HG03064 (cell line): ENCODE results near the gene TWF2.

ENCODE experiments used
- ATAC-seq: cut with Tn5 transposase; IDR thresholded peaks from one replicate; pipeline ENCODE4 v1.9.1; 2021; ENCODE audit warnings: low read depth; ENCODE audit not compliant: unreplicated experiment

Gene TWF2

DNA sequence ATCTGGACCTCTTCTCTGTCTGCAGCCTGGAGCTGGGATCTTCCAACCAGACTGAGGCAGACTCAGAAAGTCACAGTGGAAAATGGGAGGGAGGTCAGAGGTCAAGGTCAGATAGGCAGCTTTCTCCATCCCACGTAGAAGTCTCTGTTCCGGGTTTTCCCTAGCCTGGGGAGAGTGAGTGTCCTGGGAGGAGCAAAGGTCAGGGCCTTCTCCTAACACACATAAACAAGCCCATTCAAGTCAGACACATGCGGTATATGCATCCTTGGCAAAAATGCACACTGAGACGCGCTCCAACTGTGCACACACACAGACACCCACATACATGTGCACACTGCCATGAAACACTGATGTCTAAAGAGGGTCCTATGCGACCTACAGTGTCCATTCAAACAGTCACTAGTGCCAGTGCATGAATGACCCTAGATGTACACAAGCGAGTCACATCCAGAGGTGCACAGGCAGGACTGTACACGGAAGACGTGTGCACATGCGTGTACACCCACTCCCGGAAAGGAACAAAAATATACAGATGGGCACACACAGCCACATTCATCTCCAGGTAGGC lies 681 bp downstream of the TWF2 start:
- peak; percentile 12 for ATAC-seq

DNA sequence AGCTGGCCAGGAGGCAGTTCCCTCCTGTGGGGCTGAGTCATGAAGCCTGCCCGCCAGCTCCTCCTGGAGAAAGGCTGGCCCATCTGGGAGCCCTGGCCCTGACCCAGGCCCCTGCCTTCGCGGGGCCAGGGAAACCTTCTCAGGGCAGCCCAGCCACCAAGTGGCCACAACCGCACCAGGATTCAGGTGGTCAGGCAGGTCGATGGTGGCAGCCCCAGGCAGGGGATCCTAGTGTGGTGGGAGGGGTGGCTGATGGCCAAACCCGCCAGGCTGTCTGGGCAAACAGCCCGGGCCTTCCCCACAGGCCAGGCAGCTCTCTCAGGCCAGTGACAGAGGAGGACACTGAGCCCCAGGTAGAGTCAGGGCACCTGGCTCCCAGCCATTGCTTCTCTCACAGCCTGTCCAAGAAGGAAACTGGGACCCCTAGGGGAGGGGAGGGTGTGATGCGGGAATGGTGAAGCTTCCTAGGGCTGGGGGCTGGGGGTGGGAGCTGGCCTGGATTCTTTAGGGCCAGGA lies 1.2 kb downstream of the TWF2 start:
- no peak for ATAC-seq

DNA sequence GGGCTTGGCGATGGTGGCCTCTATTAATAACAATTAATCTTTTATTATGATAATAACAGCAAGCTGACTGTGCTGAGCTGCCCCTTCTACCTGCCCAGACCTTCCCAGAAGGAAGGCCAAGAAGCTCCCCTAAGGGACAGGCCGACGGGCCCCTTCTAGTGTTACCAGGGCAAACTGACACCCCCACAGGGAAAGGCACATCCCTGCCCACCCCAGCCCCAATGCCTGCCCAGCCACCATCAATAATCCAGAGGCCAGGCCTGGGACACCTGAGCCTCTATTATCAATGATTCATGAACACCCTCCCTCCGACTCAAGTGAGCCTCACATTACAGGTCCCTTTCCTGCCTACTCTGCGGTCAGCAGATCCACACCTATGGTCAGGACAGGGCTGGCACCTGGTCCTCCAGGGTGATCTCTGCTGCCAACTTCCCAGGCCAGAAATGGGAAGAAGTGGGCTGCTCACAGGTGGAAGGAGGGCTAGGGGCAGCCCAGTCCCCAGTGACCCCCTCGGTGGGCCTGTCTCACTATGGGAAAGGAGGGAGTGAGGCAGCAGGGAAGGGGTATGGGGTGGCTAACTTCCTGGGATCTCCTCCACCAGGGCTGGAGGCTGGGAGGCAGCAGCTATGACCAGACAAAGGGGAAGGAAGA lies 1.8 kb downstream of the TWF2 start:
- no peak for ATAC-seq

DNA sequence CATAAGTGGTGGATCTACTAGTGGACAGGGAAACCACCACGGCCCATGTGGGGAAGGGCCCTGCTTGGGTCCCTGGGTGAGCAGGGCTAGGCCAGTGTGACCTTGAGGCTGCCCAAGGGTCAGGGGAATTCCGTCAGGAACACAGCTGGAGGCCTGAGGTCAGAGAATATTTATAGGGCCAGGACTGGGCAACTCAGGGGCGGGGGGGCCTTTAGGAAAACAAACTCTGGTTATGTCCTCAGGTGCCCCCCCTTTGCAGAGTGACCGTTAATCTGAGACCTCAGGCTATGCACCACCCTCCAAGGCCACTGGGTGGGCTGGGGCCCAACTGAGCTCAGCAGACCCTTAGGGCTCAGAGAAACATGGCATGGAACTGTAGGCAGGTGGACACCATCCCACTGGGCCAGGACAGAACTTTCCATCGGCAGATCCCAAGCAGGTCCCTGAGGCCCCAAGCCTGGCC lies 2.5 kb downstream of the TWF2 start:
- no peak for ATAC-seq

DNA sequence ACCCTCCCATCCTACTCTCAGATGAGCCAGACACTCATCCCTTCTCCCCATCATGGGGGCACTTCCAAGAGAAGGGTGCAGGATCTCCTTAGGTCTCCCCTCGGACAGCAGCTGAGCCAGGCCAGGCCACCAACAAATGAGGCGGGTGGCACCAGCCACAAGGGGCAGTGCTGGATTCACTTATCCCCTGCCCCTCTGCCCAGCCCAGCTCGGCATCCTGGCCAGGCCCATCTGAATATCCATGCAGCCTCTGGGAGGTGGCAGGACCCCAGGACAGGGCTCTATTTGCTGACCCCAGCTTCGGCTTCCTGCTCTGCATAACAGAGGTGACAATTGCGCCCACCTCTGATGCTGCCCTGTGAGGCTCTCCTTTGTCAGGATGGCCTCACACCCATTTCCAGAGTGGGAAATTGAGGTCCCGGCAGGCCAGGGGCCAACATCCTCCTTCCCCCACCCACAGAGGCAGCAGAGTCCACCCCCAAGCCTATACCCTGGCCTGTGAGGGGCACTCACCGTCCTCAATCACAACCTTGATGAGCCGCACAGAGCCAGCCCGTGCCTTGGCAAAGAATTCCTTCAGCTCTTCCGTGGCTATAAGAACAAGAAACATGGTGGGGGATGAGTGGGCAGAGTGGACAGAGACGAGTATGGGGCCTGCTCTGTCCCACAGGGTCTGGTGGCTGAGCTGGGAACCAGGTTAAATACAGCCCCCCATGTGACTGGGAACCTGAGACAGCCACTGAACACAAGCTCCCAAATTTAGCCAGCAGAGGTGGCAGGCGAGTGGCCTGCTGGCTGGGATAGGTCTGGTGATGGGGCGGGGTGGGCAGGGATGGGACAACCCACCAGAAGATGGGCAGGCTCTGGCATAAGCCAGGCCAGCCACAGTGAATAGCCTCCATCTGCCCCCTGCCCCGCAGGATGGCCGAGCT lies 4.2 kb downstream of the TWF2 start:
- ATAC-seq = no peak

DNA sequence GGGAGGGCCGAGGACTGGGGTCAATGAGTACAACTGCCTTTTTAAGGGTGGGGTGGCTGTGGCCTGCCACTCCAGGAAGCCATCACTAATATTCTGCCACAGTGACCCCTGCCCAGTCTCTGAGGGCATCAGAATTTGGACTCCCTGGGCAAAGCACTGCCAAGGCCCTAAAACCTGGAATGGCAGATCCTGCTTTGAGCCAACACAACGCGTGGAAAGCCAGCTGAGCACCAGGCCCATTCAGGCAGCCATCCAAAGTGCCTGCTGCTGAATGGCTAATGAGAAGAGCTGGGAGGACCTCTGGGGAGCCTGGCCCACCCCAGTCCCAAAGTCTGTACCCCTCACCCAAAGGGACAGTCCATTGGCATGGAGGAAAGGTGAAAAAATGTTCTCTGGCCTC lies 5.0 kb downstream of the TWF2 start:
- ATAC-seq = no peak

DNA sequence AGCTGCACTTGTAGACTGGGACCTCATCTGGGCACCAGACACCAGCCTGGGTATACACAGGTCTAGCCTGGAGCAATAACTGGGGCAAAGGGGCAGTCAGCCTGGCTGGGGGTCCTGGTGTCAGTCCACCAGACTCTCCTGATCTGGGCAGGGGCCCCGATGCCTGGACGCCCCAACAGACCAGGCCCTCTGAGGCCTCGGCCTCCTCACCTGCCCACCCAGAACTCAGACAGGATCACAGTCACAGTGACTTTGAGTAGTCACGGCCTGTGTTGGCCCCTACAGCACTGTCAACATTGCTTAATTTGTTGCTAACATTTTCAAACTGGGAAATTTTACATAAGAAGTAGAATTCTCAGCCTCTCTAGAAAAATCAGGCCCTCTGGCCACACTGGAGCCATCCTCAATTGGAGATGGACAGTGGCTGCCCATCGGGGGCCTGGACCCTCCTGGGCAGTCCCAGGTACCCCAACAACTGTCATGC lies 5.8 kb downstream of the TWF2 start:
- no peak for ATAC-seq

DNA sequence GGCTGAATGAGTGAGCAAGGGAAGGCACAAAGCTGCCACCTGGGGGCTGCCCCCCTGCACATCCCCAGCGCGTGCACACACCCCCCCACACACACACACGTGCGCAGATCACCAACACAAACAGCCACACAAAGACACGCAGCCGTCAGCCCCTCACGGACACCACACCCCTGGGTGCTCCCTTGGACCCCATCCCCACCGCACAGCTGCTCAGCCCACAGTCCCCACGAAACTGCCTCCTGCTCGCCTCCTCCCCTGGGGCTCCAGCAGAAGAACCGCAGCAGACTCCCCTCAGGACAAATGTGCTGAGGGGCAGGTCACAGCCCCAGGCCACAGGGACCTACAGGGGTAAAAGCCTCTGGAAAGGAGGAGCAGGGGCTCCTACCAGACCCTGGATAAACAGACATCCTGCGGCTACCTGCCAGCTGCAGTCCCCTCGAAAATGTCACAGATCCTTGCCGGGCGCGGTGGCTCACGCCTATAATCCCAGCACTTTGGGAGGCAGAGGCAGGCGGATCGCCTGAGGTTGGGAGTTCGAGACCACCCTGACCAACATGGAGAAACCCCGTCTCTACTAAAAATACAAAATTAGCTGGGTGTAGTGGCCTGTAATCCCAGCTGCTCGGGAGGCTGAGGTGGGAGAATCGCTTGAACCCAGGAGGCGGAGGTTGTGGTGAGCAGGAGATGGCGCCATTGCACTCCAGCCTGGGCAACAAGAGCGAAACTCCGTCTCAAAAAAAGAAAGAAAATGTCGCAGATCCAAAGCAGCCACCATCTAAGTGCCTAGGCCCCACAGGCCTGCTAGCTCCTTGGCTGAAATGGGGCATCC lies 6.5 kb downstream of the TWF2 start:
- no peak for ATAC-seq

DNA sequence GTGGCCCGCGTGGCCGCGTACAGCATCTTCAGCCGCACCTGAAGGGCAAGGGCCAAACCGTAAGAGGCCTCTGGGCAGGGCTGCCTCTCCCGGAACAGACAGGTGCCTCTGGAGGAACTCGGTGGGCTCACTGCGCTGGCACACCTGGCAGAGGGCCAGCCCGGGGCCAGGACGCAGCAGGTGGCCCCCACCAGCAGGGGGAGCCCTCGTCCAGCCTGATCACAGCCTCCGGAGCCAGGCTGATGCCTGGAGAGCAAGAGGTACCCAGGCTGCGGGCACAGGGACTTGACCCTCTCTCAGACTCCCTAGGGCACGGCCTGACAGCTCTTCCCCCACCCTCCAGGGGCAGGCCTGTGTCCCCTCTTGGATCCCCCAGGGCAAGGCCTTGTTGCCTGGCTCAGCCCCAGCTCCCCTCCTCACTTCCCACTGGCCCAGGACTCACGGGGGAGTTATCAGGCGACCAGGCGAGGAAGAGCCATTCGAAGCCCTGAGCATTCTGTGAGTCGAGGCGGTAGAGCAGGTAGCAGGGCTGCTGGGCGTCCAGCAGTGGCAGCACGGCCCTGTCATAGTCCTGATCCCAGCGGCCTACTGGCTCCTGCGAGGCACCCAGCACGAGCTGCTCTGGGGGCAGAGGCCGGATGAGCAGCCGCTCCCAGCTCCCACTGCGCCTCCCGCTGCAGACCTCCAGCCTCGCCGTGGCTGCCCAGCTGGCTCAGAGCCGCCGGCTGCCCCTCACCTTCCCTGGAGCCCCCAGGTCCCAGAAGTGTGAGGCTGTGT lies 7.3 kb downstream of the TWF2 start:
- no peak for ATAC-seq

DNA sequence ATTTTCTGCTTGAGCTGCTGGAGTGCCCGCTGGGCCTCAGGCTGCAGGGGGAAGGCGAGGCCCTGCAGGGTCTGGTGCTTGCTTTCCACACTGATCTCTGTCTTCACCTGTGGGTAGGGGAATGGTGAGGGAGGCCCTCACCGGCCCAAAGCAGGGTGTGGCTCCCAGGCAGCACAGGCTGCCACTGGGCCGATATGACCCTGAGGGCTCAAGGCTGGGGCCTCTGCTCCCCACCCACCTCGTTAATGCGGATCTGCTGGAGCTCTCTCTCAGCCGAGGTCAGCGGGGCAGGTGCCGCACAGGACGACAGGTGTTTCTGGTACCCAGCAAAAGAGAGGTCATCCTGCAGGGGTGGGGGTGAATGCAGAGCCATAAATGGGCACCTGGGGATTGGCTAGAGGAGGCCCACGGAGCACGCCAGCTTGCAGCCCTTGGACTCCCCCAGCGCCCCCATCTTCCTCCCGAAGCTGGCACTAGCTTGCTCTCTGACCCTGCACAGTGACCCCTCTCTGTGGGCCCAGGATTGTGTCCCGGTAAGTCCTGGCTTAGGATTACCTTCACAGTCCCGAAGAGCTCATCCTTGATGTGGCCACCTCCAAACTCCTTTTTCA lies 8.0 kb downstream of the TWF2 start:
- no peak for ATAC-seq

DNA sequence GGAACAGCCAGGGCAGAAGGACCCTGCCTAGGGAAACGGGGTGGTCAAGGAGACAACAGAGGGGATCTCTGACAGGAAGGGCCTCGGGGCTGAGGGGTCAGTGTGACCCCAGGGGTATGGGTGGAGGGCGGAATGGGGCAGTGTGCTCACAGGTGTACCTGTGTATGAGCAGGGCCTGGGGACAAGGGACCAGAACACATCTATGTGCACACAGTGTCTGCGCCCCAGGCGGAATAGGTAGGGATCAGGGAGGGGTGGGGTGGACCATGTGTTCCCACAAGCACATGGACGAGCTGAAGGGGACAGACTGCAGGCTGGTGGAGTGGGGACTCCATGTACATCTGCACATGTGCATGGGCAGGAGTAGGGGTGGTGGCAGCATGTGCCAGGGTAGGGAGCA lies 8.5 kb downstream of the TWF2 start:
- ATAC-seq = no peak

DNA sequence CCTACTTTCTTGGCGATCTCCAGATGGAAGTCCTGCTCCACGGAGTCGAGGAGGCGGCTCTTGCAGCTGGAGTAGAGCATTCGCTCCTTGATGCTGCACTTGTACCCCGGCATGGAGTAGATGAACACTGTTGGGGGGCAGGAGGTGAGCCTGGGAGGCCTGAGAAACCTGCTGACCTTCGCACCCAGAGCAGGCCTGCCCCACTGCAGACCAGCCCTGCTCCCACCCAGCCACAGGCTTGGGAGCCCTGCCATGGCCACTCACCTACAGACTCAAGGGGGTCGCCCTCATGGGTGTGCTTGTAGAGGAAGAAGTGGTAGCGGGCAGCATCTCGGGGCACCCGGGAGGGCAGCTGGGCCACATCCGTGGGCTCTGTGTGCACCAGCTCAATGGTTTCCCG lies 9.3 kb downstream of the TWF2 start:
- ATAC-seq = no peak

DNA sequence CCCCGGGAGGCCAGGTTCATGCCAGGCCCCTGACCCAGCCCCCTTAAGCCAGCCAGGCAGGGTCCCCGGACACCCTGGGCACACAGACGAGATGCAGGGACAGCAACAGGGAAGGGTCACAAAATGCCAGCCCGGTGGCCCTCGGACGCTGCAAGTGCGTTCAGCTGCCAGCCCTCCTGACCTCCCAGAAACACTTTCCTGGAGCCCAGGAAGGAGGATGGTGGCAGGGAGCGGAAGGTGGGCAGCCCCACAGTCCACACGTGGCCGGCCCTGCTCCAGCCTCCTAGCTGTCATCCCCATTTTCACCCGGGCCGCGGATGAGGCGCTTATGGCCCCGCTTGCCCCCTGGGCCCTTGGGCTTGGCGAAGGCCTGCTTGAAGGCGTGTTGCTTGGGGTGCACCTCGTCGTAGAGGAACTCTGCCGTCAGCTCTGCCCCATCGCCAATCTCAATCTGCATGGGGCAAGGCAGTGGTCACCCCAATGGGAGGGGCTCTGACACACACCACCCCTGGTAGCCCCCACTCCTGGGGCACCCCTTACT lies 10.1 kb downstream of the TWF2 start:
- no peak for ATAC-seq

DNA sequence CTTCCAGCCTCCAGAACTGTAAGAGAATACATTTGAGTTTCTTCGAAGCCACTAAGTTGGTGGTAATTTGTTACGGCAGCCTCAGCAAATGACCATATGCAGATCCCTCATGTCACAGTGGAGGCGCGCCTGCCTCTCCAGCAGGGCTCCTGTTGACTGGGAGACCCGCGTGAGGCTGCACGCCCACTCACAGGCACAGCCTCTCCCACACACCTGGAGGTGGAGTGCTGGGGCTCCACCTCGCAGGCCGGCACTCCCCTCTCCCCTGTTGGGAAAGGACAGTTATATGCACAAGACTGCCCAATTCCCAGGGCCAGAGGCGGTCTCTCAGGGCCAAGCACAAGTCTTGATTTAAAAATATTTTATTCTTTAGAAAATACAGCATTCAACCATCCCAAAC lies 10.7 kb downstream of the TWF2 start:
- no peak for ATAC-seq

DNA sequence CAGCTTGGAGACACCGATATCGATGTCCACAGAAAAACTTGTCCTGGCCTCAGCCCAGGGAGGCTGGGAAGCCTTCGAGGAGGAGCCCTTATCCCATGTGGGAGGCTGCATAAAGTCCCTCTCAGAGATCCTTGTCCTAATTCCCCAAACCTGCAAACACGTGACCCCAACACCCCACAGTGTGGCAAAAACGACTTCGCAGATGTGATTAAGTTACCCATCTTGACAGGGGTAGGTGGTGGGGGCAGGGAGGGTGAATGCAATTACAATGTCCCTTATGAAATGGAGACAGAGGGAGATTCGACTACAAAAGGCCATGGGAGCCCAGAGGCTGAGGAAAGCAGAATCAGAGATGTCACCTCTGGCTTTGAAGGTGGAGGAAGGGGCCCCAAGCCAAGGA lies 11.2 kb downstream of the TWF2 start:
- no peak for ATAC-seq

DNA sequence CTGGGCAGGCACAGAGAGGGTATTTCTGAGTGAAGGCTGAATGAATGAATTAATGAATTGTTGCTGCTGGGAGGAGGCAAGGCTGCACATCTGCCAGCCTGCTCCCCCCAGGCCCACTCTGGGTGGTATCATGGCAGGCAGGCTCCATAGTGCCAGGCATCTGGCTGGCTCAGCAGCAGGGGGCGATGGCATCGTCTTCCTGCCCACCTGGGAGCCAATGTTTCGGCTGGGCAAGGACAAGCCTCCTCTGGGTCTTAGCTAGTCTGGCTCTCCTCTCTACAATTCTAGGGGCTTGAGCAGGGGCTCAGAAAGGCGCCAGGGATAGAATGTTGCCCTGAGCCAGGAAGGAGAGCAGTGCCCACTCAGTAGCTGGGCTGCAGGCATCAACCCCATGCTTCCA lies 11.8 kb downstream of the TWF2 start:
- ATAC-seq = no peak

DNA sequence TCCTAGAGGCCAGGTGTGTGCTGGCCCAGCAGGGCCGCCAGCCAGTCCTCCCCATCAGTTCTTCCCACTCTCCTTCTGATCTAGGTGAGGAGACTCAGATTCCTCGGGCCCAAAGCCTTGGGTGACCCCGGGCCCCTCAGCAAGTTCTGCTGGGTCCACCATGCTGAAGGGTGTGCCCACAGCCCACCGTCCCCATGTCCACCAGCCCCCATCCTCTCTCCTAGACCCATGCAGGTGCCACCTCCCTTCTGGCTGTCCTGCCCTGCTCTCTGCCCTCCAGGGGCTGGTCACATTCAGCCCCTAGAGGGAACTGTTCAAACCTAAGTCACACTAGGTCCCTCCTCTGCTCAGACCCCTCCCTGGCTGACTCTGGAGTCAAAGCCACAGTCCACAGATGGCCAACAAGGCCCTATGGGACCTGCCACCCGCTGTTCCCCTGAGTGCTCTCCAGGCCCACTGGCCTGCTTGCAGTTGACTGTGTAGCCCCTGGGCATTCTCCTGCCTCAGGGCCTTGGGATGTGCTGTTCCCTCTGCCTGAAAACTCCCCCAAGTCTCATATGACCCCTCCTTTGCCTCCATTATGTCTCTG lies 12.6 kb downstream of the TWF2 start:
- ATAC-seq = no peak

DNA sequence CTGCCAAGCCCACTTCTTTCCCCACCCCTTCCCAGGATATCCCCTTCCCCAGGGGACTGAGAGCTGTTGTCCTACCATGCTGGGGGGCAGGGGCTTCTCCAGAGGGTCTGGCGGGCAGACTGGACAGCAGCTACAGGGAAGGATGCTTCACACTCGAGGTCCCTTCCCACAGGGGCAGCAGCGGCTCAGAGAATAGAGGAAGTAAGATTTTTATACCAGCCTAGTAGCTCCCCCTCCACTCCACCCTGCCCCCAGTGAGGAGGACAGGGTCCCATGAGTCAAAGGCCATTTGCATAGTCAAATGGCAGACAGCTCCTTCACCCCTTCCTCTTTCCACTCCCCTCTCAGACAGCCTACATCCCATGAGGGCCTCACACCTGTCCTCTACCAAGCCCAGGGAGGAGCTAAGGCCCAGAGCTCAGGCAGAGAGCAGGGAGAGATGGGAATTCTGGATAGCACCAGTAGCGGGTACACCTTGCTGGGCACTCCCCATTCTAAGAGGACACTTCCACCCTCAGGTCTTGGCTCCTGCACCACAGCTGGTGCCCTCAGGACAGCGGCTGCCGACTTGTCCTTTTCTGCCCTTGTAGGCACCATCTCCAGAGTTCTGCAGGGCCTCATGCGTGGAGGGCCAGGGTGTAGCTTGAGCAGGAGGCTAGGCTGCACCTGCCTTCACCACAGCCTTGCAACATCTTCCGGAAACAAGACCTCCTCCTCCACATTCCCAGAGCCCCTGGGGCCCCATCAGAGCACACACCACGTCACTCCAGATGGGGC lies 13.3 kb downstream of the TWF2 start, which contains the start of gene TLR9:
Gene TLR9 (minus strand): TSS at position 194 of the 777 bp plus-strand sequence. CDS start 116 bp downstream, at position 78.
- peak; percentile 62 for ATAC-seq
